Thyroid gland (tissue), 4 donors: ENCODE data around the gene C10orf62.

ENCODE experiments used
- CTCF ChIP-seq, 6 experiments: fragments of 200-600 bp in 3 of 6; fragments of 450-650 bp in 3 of 6; sonication (generic) in 3 of 6; IDR thresholded peaks; one replicate each; pipeline ENCODE4 v1.5.1; 2016 to 2019; ENCODE audit warnings: antibody characterized with exemption in 6 of 6, mild to moderate bottlenecking in 2 of 6, inconsistent platforms in 1 of 6, moderate library complexity in 1 of 6
- POLR2A ChIP-seq, 2 donors: fragments of 450-650 bp; IDR thresholded peaks; one replicate each; pipeline ENCODE4 v1.6.1; 2017; ENCODE audit warnings: antibody characterized with exemption in 2 of 2, mild to moderate bottlenecking in 2 of 2, moderate library complexity in 1 of 2

GRCh38 chr10:97563337-97563736 is 26.2 kb upstream of the C10orf62 start:
- no peak for TF ChIP-seq CTCF (IDR thresholded peaks at IDR 0.05)
- TF ChIP-seq POLR2A (IDR thresholded peaks at IDR 0.05) = no peak
